CD1c-positive myeloid dendritic cell (primary cell): Measurements from ENCODE around the gene GIMD1.
A peak's percentile ranks its signal among the peaks of the same experiment; 100 is the strongest.
"Not testable (repeated sequence)": the region's sequence is repeated elsewhere in the genome, so short reads cannot be mapped to it uniquely, and the experiment has no call there.

Experiments
- DNase-seq: peaks from one replicate; pipeline ENCODE4 v3.0.0-alpha.2; 2016; ENCODE audit errors: extremely low spot score

The GIMD1 gene

GRCh38 chr4:106368678-106369077, at the start of gene GIMD1:
TSS of gene GIMD1 (minus strand) at chr4:106368778. CDS start at chr4:106367435, 1,343 bp downstream.
- no peak for DNase-seq

GRCh38 chr4:106414366-106414765, 45.8 kb upstream of the GIMD1 start:
- DNase-seq: no peak

- no peak for DNase-seq
Measured at GRCh38 chr4:106409901-106410889, 41.6 kb upstream of the GIMD1 start.

GRCh38 chr4:106408004-106408403, 39.4 kb upstream of the GIMD1 start:
- DNase-seq: not testable (repeated sequence)

- no peak for DNase-seq
Measured at GRCh38 chr4:106401157-106401556, 32.6 kb upstream of the GIMD1 start.

- not testable (repeated sequence) for DNase-seq
Measured at GRCh38 chr4:106398898-106399297, 30.3 kb upstream of the GIMD1 start.

- DNase-seq: no peak
Measured at GRCh38 chr4:106395582-106395981, 27.0 kb upstream of the GIMD1 start.

- DNase-seq: no peak
Measured at GRCh38 chr4:106385853-106386393, 17.3 kb upstream of the GIMD1 start.

GRCh38 chr4:106384878-106385277, 16.3 kb upstream of the GIMD1 start:
- no peak for DNase-seq

GRCh38 chr4:106380179-106380578, 11.6 kb upstream of the GIMD1 start:
- no peak for DNase-seq

GRCh38 chr4:106373026-106373425, 4.4 kb upstream of the GIMD1 start:
- DNase-seq: no peak

- DNase-seq: no peak
Measured at GRCh38 chr4:106371161-106371560, 2.6 kb upstream of the GIMD1 start.

- no peak for DNase-seq
Measured at GRCh38 chr4:106370214-106370613, 1.6 kb upstream of the GIMD1 start.

- peak; percentile 45 for DNase-seq
Measured at GRCh38 chr4:106369456-106370060, 980 bp upstream of the GIMD1 start.

- DNase-seq: no peak
Measured at GRCh38 chr4:106367072-106367471, 1.5 kb downstream of the GIMD1 start.

GRCh38 chr4:106366026-106366425, 2.6 kb downstream of the GIMD1 start:
- DNase-seq: no peak

- DNase-seq: peak; percentile 25
Measured at GRCh38 chr4:106365613-106366012, 3.0 kb downstream of the GIMD1 start.

GRCh38 chr4:106364282-106364681, 4.3 kb downstream of the GIMD1 start:
- DNase-seq: no peak

GRCh38 chr4:106362086-106362825, 6.3 kb downstream of the GIMD1 start:
- DNase-seq: no peak

GRCh38 chr4:106358899-106359298, 9.7 kb downstream of the GIMD1 start:
- peak; percentile 12 for DNase-seq

GRCh38 chr4:106355193-106355592, 13.4 kb downstream of the GIMD1 start:
- DNase-seq: no peak

- no peak for DNase-seq
Measured at GRCh38 chr4:106353786-106354185, 14.8 kb downstream of the GIMD1 start.
